Coronary artery (tissue), 2 donors: ENCODE data around the gene SV2C.
A peak's percentile ranks its signal among the peaks of the same experiment; 100 is the strongest.
"Not testable (repeated sequence)": the region's sequence is repeated elsewhere in the genome, so short reads cannot be mapped to it uniquely, and the experiment has no call there.

Experiments
- DNase-seq: peaks from one replicate; pipeline ENCODE4 v3.0.0-alpha.2; 2017; ENCODE audit warnings: low spot score
- H3K27ac ChIP-seq, 2 donors: fragments of 200-600 bp; sonication (generic); one replicate each; pipeline ENCODE4 v1.5.1; 2016 to 2019
- H3K4me3 ChIP-seq: fragments of 200-600 bp; sonication (generic); 2 replicates; pipeline ENCODE4 v1.5.1; 2016; ENCODE audit warnings: mild to moderate bottlenecking, moderate library complexity
- TF ChIP-seq, protein P1 (sequence below): fragments of 200-600 bp; sonication (generic); IDR thresholded peaks from one replicate; pipeline ENCODE4 v1.5.1; 2019; ENCODE audit warnings: antibody characterized with exemption

The SV2C gene

DNA sequence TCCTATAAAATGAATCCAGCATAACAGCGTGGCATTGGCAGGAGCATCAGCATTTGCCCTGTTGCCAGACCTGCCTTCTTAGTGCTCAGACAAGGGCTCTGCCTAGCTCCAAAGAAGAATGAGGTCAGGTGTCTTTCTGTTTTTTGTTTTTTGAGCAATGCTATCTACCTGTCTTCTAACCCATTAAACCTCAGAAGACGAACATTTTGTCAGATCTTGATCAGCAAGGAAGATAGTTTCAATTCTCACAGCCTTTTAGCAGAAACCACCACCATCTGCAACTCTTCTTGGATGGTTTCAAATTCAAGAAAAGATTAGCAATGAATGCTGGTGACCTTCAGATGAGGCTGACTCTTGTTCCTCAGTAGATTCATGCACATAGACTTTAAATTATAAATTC, 216.4 kb downstream of the SV2C start:
- no peak overlapping the region for H3K4me3 ChIP-seq
- no peak overlapping the region for H3K27ac ChIP-seq
- TF ChIP-seq, protein P1, sequence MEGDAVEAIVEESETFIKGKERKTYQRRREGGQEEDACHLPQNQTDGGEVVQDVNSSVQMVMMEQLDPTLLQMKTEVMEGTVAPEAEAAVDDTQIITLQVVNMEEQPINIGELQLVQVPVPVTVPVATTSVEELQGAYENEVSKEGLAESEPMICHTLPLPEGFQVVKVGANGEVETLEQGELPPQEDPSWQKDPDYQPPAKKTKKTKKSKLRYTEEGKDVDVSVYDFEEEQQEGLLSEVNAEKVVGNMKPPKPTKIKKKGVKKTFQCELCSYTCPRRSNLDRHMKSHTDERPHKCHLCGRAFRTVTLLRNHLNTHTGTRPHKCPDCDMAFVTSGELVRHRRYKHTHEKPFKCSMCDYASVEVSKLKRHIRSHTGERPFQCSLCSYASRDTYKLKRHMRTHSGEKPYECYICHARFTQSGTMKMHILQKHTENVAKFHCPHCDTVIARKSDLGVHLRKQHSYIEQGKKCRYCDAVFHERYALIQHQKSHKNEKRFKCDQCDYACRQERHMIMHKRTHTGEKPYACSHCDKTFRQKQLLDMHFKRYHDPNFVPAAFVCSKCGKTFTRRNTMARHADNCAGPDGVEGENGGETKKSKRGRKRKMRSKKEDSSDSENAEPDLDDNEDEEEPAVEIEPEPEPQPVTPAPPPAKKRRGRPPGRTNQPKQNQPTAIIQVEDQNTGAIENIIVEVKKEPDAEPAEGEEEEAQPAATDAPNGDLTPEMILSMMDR: no peak
- no peak for DNase-seq

- not testable (repeated sequence) for H3K27ac ChIP-seq, H3K4me3 ChIP-seq, DNase-seq
Measured at GRCh38 chr5:76301932-76302331, 218.7 kb downstream of the SV2C start.

DNA sequence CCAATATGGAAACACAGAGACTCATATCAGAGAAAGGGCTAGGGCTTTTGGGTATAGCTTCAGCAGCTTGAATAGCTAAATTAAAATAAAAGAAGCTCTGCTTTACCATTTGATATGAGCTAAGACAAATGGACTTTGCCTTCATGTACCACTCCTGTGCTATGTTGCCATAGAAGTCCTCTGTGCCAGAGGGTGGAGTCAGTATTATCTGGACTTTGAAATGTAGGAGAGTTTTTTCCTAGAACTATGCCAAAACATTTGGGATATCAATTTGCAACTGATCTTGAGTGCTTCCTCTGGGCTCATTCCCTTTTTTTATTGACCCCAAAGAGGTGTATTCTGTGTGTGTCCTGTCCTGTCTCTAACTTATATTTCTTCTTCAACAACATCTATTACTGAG, 219.5 kb downstream of the SV2C start:
- H3K4me3 ChIP-seq, DNase-seq, H3K27ac ChIP-seq: not testable (repeated sequence)

- no peak overlapping the region for H3K27ac ChIP-seq
- TF ChIP-seq, protein P1: no peak
- DNase-seq: no peak
- H3K4me3 ChIP-seq: no peak overlapping the region
Measured at GRCh38 chr5:76303921-76304320, 220.7 kb downstream of the SV2C start.

DNA sequence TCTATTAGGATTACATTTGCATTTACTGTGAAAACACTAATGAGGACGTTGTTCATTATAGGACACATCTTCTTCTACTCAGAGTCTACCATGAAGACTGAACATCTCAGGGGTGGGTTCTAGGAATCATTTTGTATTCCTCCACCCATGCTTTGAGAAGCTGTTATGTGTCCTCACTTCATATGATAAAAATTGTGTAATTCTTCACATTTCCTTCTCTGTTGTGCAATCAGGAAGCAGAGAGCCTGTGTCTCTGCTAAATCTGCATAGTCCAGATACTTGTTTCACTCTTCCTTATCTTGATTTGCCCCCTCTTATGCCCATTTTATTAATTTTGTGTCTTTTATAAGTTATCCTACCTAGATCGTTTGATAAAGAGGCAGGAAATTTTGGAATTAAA, 222.1 kb downstream of the SV2C start:
- no peak for DNase-seq
- TF ChIP-seq, protein P1: no peak
- Histone ChIP-seq H3K27ac (peak overlapping the region in 1 of 2 donors; percentile 68), H3K4me3 (no peak overlapping the region)

GRCh38 chr5:76305775-76306174, 222.6 kb downstream of the SV2C start:
- peak overlapping the region in 1 of 2 donors; percentile 68 for H3K27ac ChIP-seq
- TF ChIP-seq, protein P1: no peak
- DNase-seq: no peak
- H3K4me3 ChIP-seq: no peak overlapping the region

DNA sequence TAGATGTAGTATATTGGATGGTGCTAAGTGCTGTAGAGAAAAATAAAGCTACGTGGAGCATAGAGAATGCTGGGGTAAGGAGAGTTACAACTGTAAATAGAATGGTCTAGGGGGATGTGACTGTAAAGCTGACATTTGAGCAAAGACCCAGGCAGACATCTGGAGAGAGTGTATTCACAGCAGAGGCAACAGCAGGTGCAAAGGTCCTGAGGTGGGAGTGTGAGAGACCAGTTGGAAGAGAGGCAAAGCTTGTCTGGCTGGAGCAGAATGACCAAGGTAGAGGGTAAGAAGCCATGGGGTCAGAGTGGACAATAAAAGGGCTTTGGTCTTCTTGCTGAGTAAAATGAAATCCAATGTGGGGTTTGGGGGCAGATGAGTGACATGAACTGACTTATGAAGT, 227.0 kb downstream of the SV2C start:
- no peak overlapping the region for H3K27ac ChIP-seq
- H3K4me3 ChIP-seq: no peak overlapping the region
- TF ChIP-seq, protein P1: no peak
- no peak for DNase-seq

DNA sequence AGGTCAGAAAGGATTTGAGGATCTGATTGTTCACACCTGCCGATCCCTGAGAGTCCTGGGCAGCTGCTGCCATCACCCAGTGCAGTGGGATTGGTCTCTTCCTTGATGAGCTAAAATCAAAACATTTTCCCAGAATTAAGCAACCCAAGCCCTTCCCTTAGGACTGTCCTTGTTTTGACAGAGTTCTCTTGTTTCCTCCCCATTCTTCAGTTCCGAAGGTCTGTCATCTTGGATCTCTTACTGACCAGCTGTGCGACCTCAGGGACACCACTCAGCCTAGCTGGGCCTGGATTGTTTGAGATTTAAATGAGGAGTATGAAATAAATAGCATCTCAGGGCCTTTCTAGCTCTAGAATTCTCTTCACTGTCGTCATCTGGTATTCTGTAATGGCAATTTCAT, 229.6 kb downstream of the SV2C start:
- Histone ChIP-seq H3K27ac (no peak overlapping the region), H3K4me3 (no peak overlapping the region)
- no peak for DNase-seq
- TF ChIP-seq, protein P1: no peak
